K562 (cell line): ENCODE data around the gene MOB1B. TPM values are rescaled to one million over a fixed set of nuclear protein-coding genes. Genes with fewer than 3 reads are reported as not detected.

Experiments
- ATAC-seq: fragments of 200-7000 bp; cut with Tn5 transposase; 3 replicates; pipeline ENCODE4 v1.9.1; 2020; ENCODE audit warnings: moderate library complexity
- BruUV-seq: library from RNA; stranded (reverse); fragments of 400-500 nt; replicated peaks from 2 replicates; lab custom pipeline; 2021; lab: Mats Ljungman, UMichigan
- CTCF ChIA-PET: fragments of 300-600 bp; formaldehyde crosslinking; extraction: SDS; loops from one replicate; lab custom pipeline; 2021; ENCODE audit warnings: low intra/inter-chr PET ratio; lab: Yijun Ruan, JAX
- POLR2A ChIA-PET: fragments of 300-600, 350-650 bp; sonication (Branson Sonifier 250); formaldehyde crosslinking; extraction: SDS; loops from one replicate; lab custom pipeline; 2021; ENCODE audit warnings: antibody characterized with exemption, inconsistent platforms; lab: Yijun Ruan, JAX
- DNase-seq, 4 experiments: peaks; one replicate each; pipeline versions ENCODE4 v3.0.0 to v3.0.0-alpha.2; 2011 to 2018; ENCODE audit warnings: low spot score in 3 of 4, mixed read lengths in 3 of 4; ENCODE audit errors: extremely low read depth in 1 of 4
- FAIRE-seq: peaks from 2 replicates; lab custom pipeline; 2011; peaks lifted over from hg19 to GRCh38; lab: Jason Lieb, UNC
- H2AFZ ChIP-seq: 2 replicates; pipeline ENCODE4 v1.6.0; 2011; ENCODE audit warnings: low read depth, low read length, control low read depth, inconsistent platforms
- H3K27ac ChIP-seq: fragments of 200-600 bp; 3 replicates; pipeline ENCODE4 v1.8.0; 2011; ENCODE audit warnings: low read depth, mild to moderate bottlenecking, control low read depth, inconsistent platforms, low read length, moderate library complexity, mixed read lengths; ENCODE audit errors: extremely low read depth
- H3K27me3 ChIP-seq, 2 experiments: fragments of 300-600 bp in 1 of 2; 2 replicates in 1 of 2; 3 replicates in 1 of 2; pipeline versions ENCODE4 v1.6.0 to v1.8.0; 2011; ENCODE audit warnings: inconsistent platforms in 2 of 2, low read length in 2 of 2, mild to moderate bottlenecking in 1 of 2, mixed read lengths in 1 of 2, moderate library complexity in 1 of 2; ENCODE audit not compliant: control insufficient read depth in 2 of 2, insufficient read depth in 2 of 2
- H3K36me3 ChIP-seq: fragments of 300-600 bp; 3 replicates; pipeline ENCODE4 v1.8.0; 2011; ENCODE audit warnings: mild to moderate bottlenecking, low read length, inconsistent platforms; ENCODE audit not compliant: control insufficient read depth, insufficient read depth
- H3K4me1 ChIP-seq, 2 experiments: fragments of 200-600 bp in 1 of 2; replicated peaks in 1 of 2; 2 replicates in 1 of 2; 3 replicates in 1 of 2; pipeline versions ENCODE4 v1.5.1 to v1.8.0; 2011; ENCODE audit warnings: inconsistent platforms in 2 of 2, low read length in 2 of 2, mild to moderate bottlenecking in 1 of 2, mixed read lengths in 1 of 2, moderate library complexity in 1 of 2; ENCODE audit not compliant: control insufficient read depth in 2 of 2, insufficient read depth in 2 of 2
- H3K4me2 ChIP-seq: 2 replicates; pipeline ENCODE4 v1.6.1; 2011; ENCODE audit warnings: low read length, control low read depth, inconsistent platforms, mixed read lengths; ENCODE audit not compliant: insufficient read depth
- H3K4me3 ChIP-seq: fragments of 200-600 bp; sonication (generic), shearing (Covaris generic); 2 replicates; pipeline ENCODE4 v1.5.1; 2016; ENCODE audit warnings: control low read depth, inconsistent platforms
- H3K79me2 ChIP-seq: fragments of 200-600 bp; 3 replicates; pipeline ENCODE4 v1.8.0; 2011; ENCODE audit warnings: low read length, inconsistent platforms; ENCODE audit not compliant: control insufficient read depth, insufficient read depth
- H3K9ac ChIP-seq, 2 experiments: 2 replicates each; pipeline versions ENCODE4 v1.6.0 to v1.6.1; 2011; ENCODE audit warnings: low read depth in 2 of 2, low read length in 2 of 2, control low read depth in 1 of 2, inconsistent platforms in 1 of 2, mild to moderate bottlenecking in 1 of 2, mixed read lengths in 1 of 2; ENCODE audit not compliant: insufficient read depth in 1 of 2
- H3K9me1 ChIP-seq: one replicate; pipeline ENCODE4 v1.6.0; 2011; ENCODE audit warnings: inconsistent platforms, mild to moderate bottlenecking, low read length, moderate library complexity; ENCODE audit not compliant: control insufficient read depth, insufficient read depth
- H3K9me3 ChIP-seq: replicated peaks from 2 replicates; pipeline ENCODE4 v1.5.1; 2011; ENCODE audit warnings: low read depth, low read length, inconsistent platforms; ENCODE audit not compliant: control insufficient read depth, insufficient read depth
- H4K20me1 ChIP-seq: replicated peaks from 2 replicates; pipeline ENCODE4 v1.6.1; 2011; ENCODE audit warnings: low read length, inconsistent platforms, mixed read lengths; ENCODE audit not compliant: control insufficient read depth, insufficient read depth
- HDAC3 ChIP-seq: fragments of 450-650 bp; IDR thresholded peaks from 2 replicates; pipeline ENCODE4 v1.6.1; 2018; ENCODE audit warnings: borderline replicate concordance, mild to moderate bottlenecking, moderate library complexity; ENCODE audit not compliant: partially characterized antibody
- HDGF ChIP-seq: fragments of 450-650 bp; IDR thresholded peaks from 2 replicates; pipeline ENCODE4 v1.6.1; 2016
- HMGXB4 ChIP-seq: sonication (generic); formaldehyde crosslinking; IDR thresholded peaks from 2 replicates; pipeline ENCODE4 v1.8.1; 2023; ENCODE audit warnings: mild to moderate bottlenecking, missing genetic modification reagents
- NR2C2 ChIP-seq, 2 experiments: fragments of 200-800 bp in 1 of 2; sonication (Bioruptor generic) in 1 of 2; sonication (generic) in 1 of 2; formaldehyde crosslinking in 1 of 2; IDR thresholded peaks; 2 replicates each; pipeline versions ENCODE4 v1.6.1 to v1.8.0; 2016 to 2022; ENCODE audit warnings: mild to moderate bottlenecking in 1 of 2, missing compliant biosample characterization in 1 of 2, missing genetic modification characterization in 1 of 2, missing genetic modification reagents in 1 of 2
- NR4A1 ChIP-seq, 2 experiments: fragments of 250-450 bp in 1 of 2; fragments of 450-650 bp in 1 of 2; sonication (Bioruptor Pico) in 1 of 2; IDR thresholded peaks; 2 replicates each; pipeline versions ENCODE4 v1.4.0 to v1.6.1; 2016 to 2020; ENCODE audit warnings: mild to moderate bottlenecking in 2 of 2, missing compliant biosample characterization in 1 of 2, missing genetic modification characterization in 1 of 2, moderate library complexity in 1 of 2
- PCBP1 ChIP-seq: fragments of 200-400 bp; formaldehyde crosslinking; IDR thresholded peaks from 2 replicates; pipeline ENCODE4 v1.6.1; 2018; ENCODE audit warnings: mild to moderate bottlenecking, low read depth, low read length; ENCODE audit not compliant: poor library complexity, severe bottlenecking
- POLR2A ChIP-seq: fragments of 450-650 bp; conservative IDR thresholded peaks from 2 replicates; pipeline ENCODE4 v1.6.1; 2016
- SMARCA5 ChIP-seq: fragments of 450-650 bp; IDR thresholded peaks from 2 replicates; pipeline ENCODE4 v1.6.1; 2016
- ZBTB33 ChIP-seq: sonication (generic); formaldehyde crosslinking; IDR thresholded peaks from 2 replicates; pipeline ENCODE4 v1.8.1; 2023; ENCODE audit warnings: mild to moderate bottlenecking, missing genetic modification reagents
- ZBTB49 ChIP-seq: sonication (generic); formaldehyde crosslinking; IDR thresholded peaks from 2 replicates; pipeline ENCODE4 v1.8.0; 2022; ENCODE audit warnings: missing genetic modification reagents, mild to moderate bottlenecking, borderline replicate concordance
- ZNF224 ChIP-seq: sonication (generic); formaldehyde crosslinking; IDR thresholded peaks from 2 replicates; pipeline ENCODE4 v1.8.0; 2022; ENCODE audit warnings: mild to moderate bottlenecking, missing genetic modification reagents
- WGBS: fragments of 100-300 bp; shearing (Covaris generic); methylation state at CpG from one replicate; pipeline ENCODE4 v1.1.6; 2016; ENCODE audit warnings: low coverage, mixed read lengths; ENCODE audit not compliant: insufficient coverage; ENCODE audit errors: missing lambda C conversion rate; 5-methylcytosine and 5-hydroxymethylcytosine counted together
- in situ Hi-C: fragments of 300-500 bp; cut with MboI; formaldehyde crosslinking; loops from 4 replicates; pipeline ENCODE4 v1.15.0; 2018; ENCODE audit warnings: inconsistent platforms, mixed read lengths
- intact Hi-C: fragments of 100-400 bp; cut with micrococcal nuclease; formaldehyde crosslinking; loops from 2 replicates; pipeline ENCODE4 v1.14.2; 2022
- polyA plus RNA-seq, 8 experiments: library from polyadenylated mRNA; depleted of rRNA in 4 of 8; stranded (reverse) in 5 of 8; unstranded in 3 of 8; fragments of >200 nt; fragmentation: Nextera tagmentation in 2 of 8; fragmentation: Illumina TruSeq in 1 of 8; extraction: Ambion mirVana in 2 of 8; extraction: Trizol in 1 of 8; gene quantifications; 2 replicates each; pipeline versions ENCODE4 v1.2.1 to v1.2.3, GENCODE V29; 2011 to 2014; ENCODE audit warnings: inconsistent platforms in 1 of 8, missing spikeins in 1 of 8
- total RNA-seq, 7 experiments: library from RNA; depleted of rRNA in 6 of 7; stranded (reverse); fragments of >200 nt in 6 of 7; fragmentation: Illumina TruSeq in 2 of 7; extraction: Trizol in 2 of 7; gene quantifications; 2 replicates each; pipeline versions ENCODE4 v1.2.1 to v1.2.3, GENCODE V29; 2011 to 2021; ENCODE audit warnings: low replicate concordance in 1 of 7

MOB1B gene
- total and polyA plus RNA-seq, 9 of the 15 experiments (the other 6 are each of a cell fraction or from before 2014, with no cell fraction given), result 8.4 to 37.8 (median 19.0) TPM

- TF ChIP-seq PCBP1, result peak; percentile 74
- TF ChIP-seq ZBTB33 (CRISPR knock-in tag), result peak; percentile 23; the same call in 1 of the 2 replicates
Measured at GRCh38 chr4:70993181-70994068, 91.3 kb downstream of the MOB1B start, which contains the start of gene DCK (continued).

- ATAC-seq (peak; percentile 30), DNase-seq (peak; percentile 46 to 55 (median 52)), FAIRE-seq (no peak)
- H3K27me3 ChIP-seq, result no peaks in the 10 kb centered on the region
- H3K27ac ChIP-seq, result peak overlapping the region; percentile 85
- in situ Hi-C loops, result no loop called here
- H2AFZ ChIP-seq, result peak overlapping the region; percentile 94
- peak overlapping the region; percentile 79 to 99 for H3K9ac ChIP-seq
- H3K9me3 ChIP-seq, result no peaks in the 10 kb centered on the region
- no peaks in the 10 kb centered on the region for H3K9me1 ChIP-seq
- TSS peak; percentile 43 for BruUV-seq
- 0% methylated on average over 11 of the region's 11 CpGs for WGBS
- H3K4me3 ChIP-seq, result peak overlapping the region; percentile 82
- H3K4me2 ChIP-seq, result peak overlapping the region; percentile 85
- peaks cover 55% of the 10 kb centered on the region for H3K79me2 ChIP-seq
- POLR2A ChIA-PET, result interaction anchor here (0.6 to 1.3 kb wide), 7 partner anchors 10 to 431 kb away, joined by 3 to 7 read pairs (median 3); partner anchors contain the start of gene MOB1B
- H3K36me3 ChIP-seq, result peaks cover 12% of the 10 kb centered on the region; the same call in 1 of the 3 replicates
- CTCF ChIA-PET, result no interaction called here
- peaks cover 15 to 19% of the 10 kb centered on the region in 2 experiments; a peak in 4 of 5 replicates for H3K4me1 ChIP-seq
- intact Hi-C loops, result loop anchor here (5.0 to 10.0 kb wide), 2 partner anchors 157 to 289 kb away; partner anchors contain the start of gene GRSF1
- no peaks in the 10 kb centered on the region for H4K20me1 ChIP-seq
- TF ChIP-seq POLR2A (no peak), ZBTB49 (CRISPR knock-in tag) (0 out of 2 replicates have a peak, but pooled peaks have one; percentile 20), NR2C2 (CRISPR knock-in tag; IDR thresholded peaks at IDR 0.05) (no peak), NR2C2 (tag; IDR thresholded peaks at IDR 0.05) (0 out of 2 replicates have a peak, but pooled peaks have one; percentile 7), ZNF224 (CRISPR knock-in tag) (0 out of 2 replicates have a peak, but pooled peaks have one; percentile 4), HDGF (0 out of 2 replicates have a peak, but pooled peaks have one; percentile 40), HDAC3 (no peak), HMGXB4 (0 out of 2 replicates have a peak, but pooled peaks have one; percentile 47), SMARCA5 (no peak), NR4A1 (CRISPR knock-in tag; IDR thresholded peaks at IDR 0.05) (no peak), NR4A1 (tag; IDR thresholded peaks at IDR 0.05) (no peak)
Measured at GRCh38 chr4:70994069-70994366, 91.8 kb downstream of the MOB1B start.
